ENCODE results near the gene MAP3K9. TPM values are rescaled to one million over a fixed set of nuclear protein-coding genes. Genes with fewer than 3 reads are reported as not detected.

Gene MAP3K9
- total RNA-seq: 9.0 and 11.9 TPM in 2 replicates

DNA sequence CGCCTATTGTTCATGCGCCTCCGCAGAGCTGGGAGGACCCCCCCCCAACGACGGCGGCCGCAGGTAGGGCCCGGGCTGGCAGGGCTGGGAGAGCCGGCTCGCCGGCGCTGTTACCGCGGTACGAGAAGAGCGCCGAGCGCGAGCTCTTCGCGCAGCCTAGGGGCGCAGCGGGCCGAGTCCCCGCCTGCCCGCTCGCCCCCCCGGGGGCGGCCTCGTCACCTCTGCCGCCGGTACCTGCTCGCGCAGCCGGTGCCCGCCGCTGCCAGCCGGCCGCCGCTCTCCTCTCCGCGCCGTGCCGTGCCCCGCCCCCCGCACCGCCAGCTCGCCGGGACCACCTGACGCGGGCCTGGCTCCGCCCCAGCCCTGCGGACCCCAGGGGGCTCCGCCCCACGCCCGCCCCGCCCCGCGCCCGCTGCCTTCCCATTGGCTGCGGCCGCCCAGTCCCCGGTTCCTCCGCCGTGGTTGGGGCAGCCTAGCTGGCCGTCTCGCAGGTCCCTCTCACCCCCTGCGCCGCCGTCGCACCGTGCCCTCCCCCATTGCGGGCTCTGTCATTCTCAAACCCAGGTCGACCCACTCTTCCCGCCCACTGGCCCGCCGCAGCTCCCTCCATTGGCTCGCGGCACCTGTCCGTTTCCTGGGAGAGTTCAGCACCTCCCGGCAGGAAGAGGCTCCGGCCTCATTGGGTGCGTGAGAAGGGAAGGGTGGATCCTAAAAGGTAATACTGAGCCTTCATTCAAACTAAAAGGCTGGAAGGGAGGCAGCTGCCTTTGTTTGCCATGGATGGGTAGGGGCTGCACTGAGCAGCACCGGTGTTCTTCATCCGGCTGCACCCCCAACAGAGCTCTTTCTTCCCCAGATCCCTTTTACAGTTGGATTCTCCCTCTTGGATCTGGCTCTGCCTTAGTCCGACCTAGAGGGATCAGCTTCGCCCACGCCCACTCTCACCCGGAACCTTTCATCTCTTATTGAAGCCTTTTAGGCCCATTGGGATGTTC lies at the start of gene MAP3K9:
Gene MAP3K9, minus strand, starts transcription at position 289 of the 995 bp plus-strand sequence. CDS start 342 bp downstream, outside the sequence.

Other genes starting within 250 kb of the MAP3K9 start
- gene MED6, start 208.9 kb downstream of the MAP3K9 start, total RNA-seq: 19.1 and 21.6 TPM in 2 replicates
- 0.23 and 0.46 TPM in 2 replicates for gene TTC9, start 167.6 kb downstream of the MAP3K9 start, total RNA-seq
- 19.7 and 36.4 TPM in 2 replicates for gene PCNX1, start 97.9 kb upstream of the MAP3K9 start, total RNA-seq

All from hair follicular keratinocyte (primary cell).